GM12801 (cell line): ENCODE data around the gene TAF3.

Experiments
- TF ChIP-seq, protein P1 (sequence below): IDR thresholded peaks from one replicate; pipeline ENCODE4 v1.5.1; 2011; ENCODE audit warnings: control low read depth; ENCODE audit not compliant: insufficient read length; ENCODE audit errors: extremely low read depth

TAF3 gene

DNA sequence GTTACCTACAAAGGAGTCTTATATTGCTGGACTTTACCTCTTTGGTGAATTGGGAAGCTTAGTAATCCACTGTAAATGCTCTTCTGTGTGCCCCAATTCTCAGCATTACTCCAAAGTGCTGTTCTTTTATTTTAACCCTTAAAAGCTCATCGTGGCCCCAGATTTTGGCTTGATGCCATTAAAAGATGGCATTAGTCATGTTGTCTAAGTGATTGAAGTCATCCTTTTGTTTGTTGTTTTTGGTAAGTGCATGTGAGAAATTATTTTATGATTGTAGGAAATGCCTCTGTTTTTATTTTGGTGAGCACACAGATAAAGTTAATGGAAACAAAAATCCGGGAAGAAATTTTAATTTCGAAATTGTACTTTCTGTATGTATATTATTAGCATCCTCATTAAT, 153.6 kb downstream of the TAF3 start:
- TF ChIP-seq, protein P1, sequence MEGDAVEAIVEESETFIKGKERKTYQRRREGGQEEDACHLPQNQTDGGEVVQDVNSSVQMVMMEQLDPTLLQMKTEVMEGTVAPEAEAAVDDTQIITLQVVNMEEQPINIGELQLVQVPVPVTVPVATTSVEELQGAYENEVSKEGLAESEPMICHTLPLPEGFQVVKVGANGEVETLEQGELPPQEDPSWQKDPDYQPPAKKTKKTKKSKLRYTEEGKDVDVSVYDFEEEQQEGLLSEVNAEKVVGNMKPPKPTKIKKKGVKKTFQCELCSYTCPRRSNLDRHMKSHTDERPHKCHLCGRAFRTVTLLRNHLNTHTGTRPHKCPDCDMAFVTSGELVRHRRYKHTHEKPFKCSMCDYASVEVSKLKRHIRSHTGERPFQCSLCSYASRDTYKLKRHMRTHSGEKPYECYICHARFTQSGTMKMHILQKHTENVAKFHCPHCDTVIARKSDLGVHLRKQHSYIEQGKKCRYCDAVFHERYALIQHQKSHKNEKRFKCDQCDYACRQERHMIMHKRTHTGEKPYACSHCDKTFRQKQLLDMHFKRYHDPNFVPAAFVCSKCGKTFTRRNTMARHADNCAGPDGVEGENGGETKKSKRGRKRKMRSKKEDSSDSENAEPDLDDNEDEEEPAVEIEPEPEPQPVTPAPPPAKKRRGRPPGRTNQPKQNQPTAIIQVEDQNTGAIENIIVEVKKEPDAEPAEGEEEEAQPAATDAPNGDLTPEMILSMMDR = no peak

DNA sequence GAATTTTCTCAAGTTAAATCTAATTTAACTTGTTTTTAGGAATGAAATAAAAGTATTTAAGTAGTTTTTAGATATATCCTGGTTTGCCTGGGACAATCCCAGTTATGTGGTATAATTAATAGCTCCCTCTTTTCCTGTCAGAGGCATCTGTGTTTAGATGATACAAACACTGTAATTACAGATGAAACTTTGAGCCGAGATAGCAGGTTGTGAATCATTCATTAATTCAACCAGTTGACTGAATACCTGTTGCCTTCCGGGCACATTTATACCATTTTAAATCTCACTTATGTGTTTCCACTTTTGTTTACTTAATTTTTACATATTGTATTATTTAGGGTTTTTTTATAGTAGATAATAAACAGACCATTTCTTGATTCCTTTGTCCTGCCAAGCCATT, 154.1 kb downstream of the TAF3 start:
- TF ChIP-seq, protein P1 = no peak

DNA sequence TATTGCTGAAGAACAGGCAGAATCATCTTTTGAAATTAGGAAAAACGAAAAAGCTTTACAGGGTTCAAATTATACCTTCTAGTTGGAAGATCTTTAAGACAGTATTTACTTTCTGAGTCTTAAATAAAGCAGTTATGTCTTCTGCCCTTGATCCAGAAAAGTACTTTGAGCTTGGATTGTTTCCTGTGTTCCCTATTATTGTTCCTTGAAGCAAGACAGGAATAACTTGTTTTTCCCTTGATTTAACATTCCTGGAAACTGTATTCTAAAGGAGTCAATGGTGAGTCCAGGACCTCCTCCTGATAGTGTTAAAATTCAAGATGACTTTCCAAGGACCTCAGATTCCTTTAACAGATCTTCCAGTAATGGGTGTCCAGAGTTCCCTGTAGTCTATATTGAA, 161.9 kb downstream of the TAF3 start:
- TF ChIP-seq, protein P1 = no peak

DNA sequence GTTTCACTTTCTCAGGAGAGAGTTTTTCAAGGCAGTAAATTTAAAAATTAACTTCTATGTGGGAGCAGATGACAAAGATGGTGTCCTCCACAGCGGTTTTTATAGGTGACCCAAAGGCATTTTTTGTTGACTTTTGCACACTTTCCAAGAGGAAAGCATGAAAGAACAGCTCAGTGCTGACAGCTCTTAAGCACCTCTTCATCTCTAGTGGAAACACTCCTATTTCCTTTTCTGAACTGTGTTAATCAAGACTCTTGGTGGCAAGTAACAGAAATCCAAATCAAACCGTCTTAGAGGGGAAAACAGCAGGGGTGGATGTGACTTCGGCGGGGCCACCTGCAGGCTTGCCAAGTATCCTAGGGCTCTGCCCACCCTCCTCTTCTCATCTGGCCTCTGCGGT, 164.4 kb downstream of the TAF3 start:
- TF ChIP-seq, protein P1 = no peak

DNA sequence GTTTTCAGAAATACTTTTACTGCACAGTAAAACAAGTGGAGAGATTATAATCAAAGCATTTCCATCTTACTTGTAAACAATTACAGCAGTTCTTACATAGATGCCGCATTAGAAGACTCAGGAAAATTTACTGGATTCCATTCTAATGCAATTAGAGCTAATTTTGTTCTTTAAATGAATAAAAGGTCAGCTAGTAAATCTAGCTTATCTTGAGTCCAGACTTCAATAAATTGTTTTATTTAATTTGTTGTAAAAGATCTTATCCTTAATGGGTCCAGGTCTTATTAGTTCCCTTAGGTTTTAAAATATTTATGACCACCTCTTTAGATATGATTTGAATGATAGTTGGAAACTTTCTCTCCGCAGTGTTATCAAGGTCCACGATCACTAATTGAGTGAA, 166.0 kb downstream of the TAF3 start:
- TF ChIP-seq, protein P1 = no peak

DNA sequence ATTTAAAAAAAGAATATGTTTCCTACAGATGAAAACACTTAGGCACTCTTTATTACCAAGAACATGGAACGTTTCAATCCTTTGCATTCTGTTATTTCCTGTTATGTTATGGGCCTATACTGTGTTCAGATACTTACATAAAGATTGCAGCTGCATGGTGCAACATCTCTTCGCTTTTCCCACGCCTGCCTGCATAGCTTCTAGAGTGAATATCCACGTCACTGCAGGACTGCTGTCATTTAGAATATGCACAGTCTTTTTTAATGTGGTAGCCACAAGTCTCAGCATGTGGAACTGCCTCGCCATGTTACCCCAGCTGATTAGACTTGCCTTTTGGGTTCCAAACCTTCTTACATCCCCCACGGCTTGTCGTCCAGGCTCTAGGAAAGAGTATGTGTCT, 166.6 kb downstream of the TAF3 start:
- TF ChIP-seq, protein P1 = no peak

DNA sequence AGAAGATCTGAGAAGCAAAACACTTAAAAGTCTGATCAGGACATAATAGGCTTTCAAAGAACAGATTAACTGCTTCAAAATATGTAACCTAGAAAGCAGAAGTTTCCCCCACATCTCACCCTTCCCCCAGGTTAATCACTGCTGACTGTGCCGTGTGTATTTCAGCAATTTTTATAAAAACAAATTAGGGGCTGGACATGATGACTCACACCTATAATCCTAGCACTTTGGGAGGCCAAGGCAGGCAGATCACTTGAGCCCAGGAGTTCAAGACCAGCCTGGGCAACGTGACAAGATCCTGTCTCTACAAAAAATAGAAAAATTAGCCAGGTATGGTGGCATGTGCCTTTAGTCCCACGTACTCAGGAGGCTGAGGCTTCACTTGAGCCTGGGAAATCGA, 168.5 kb downstream of the TAF3 start:
- TF ChIP-seq, protein P1 = no peak

DNA sequence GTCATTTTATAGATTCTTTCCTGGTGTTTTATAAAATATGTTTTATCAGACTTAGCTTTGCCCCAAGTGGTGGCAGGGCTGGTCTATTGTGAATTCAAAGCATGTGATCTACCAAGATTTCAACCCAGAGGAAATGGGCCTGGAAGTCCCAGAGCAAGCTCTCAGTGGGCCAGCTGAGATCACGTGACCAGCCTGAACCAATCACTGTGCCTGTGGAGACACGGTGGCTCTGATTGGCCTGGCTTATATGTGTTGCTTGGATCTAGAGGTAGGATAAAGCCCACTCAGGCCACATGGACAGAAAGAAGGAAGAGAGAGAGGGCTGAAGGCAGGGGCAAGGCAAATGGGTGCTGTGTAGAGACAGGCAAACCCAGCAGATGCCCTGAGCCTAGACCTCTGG, 170.7 kb downstream of the TAF3 start:
- TF ChIP-seq, protein P1 = no peak
